HG03196 (cell line): Measurements from ENCODE around the gene AMZ1.
"Not testable (repeated sequence)": the region's sequence is repeated elsewhere in the genome, so short reads cannot be mapped to it uniquely, and the experiment has no call there.

Experiments
- ATAC-seq: cut with Tn5 transposase; IDR thresholded peaks from one replicate; pipeline ENCODE4 v1.9.1; 2021; ENCODE audit not compliant: unreplicated experiment

Gene AMZ1

GRCh38 chr7:2725178-2726105, 37.4 kb downstream of the AMZ1 start:
- no peak for ATAC-seq

GRCh38 chr7:2726316-2727018, 38.5 kb downstream of the AMZ1 start:
- ATAC-seq: no peak

- ATAC-seq: not testable (repeated sequence)
Observed at GRCh38 chr7:2727206-2727605, 39.2 kb downstream of the AMZ1 start.

GRCh38 chr7:2728316-2729030, 40.5 kb downstream of the AMZ1 start:
- ATAC-seq: no peak

- ATAC-seq: no peak
Observed at GRCh38 chr7:2729031-2729892, 41.3 kb downstream of the AMZ1 start.

- no peak for ATAC-seq
Observed at GRCh38 chr7:2729893-2730716, 42.1 kb downstream of the AMZ1 start.

GRCh38 chr7:2730846-2731770, 43.1 kb downstream of the AMZ1 start:
- no peak for ATAC-seq

GRCh38 chr7:2732388-2732787, 44.4 kb downstream of the AMZ1 start:
- no peak for ATAC-seq

GRCh38 chr7:2732959-2733584, 45.1 kb downstream of the AMZ1 start:
- ATAC-seq: no peak

GRCh38 chr7:2734084-2734686, 46.2 kb downstream of the AMZ1 start:
- no peak for ATAC-seq

- ATAC-seq: no peak
Observed at GRCh38 chr7:2734751-2735571, 47.0 kb downstream of the AMZ1 start.

- no peak for ATAC-seq
Observed at GRCh38 chr7:2735744-2736143, 47.7 kb downstream of the AMZ1 start.

- no peak for ATAC-seq
Observed at GRCh38 chr7:2736411-2736914, 48.5 kb downstream of the AMZ1 start.

GRCh38 chr7:2737005-2737743, 49.2 kb downstream of the AMZ1 start:
- not testable (repeated sequence) for ATAC-seq

- ATAC-seq: no peak
Observed at GRCh38 chr7:2737771-2738540, 50.0 kb downstream of the AMZ1 start.
